HAP-1 (cell line): ENCODE data around the gene HABP4.

ENCODE experiments used
- DNase-seq, 2 experiments: peaks; one replicate each; pipeline ENCODE4 v3.0.0-alpha.2; 2016 to 2020; ENCODE audit warnings: low spot score in 2 of 2
- H3K27me3 ChIP-seq: fragments of 250-450 bp; sonication (Bioruptor Pico); 2 replicates; pipeline ENCODE4 v1.5.1; 2020; ENCODE audit warnings: low read depth, mild to moderate bottlenecking, moderate library complexity
- H3K36me3 ChIP-seq: fragments of 250-450 bp; sonication (Bioruptor Pico); replicated peaks from 2 replicates; pipeline ENCODE4 v1.5.1; 2020; ENCODE audit warnings: mild to moderate bottlenecking
- H3K4me1 ChIP-seq: fragments of 250-450 bp; sonication (Bioruptor Pico); 2 replicates; pipeline ENCODE4 v1.5.1; 2020; ENCODE audit warnings: mild to moderate bottlenecking
- H3K4me3 ChIP-seq: fragments of 250-450 bp; sonication (Bioruptor Pico); 2 replicates; pipeline ENCODE4 v1.5.1; 2020; ENCODE audit warnings: mild to moderate bottlenecking, moderate library complexity
- H3K9me3 ChIP-seq: fragments of 250-450 bp; sonication (Bioruptor Pico); 2 replicates; pipeline ENCODE4 v1.5.1; 2020; ENCODE audit warnings: mild to moderate bottlenecking, moderate library complexity
- in situ Hi-C: fragments of 300-500 bp; cut with MboI; formaldehyde crosslinking; loops from 3 replicates; pipeline ENCODE4 v1.14.3; 2020; ENCODE audit warnings: low sequenced_read_pairs, inconsistent platforms, mixed read lengths

HABP4 gene

GRCh38 chr9:96447406-96447805 lies 2.6 kb upstream of the HABP4 start:
- DNase-seq, result no peak
- in situ Hi-C loops, result no loop called here

GRCh38 chr9:96448546-96449170 lies 1.3 kb upstream of the HABP4 start:
- H3K4me1 ChIP-seq, result peaks cover 20% of the 10 kb centered on the region
- in situ Hi-C loops, result no loop called here
- no peaks in the 10 kb centered on the region; the same call in 1 of the 2 replicates for H3K9me3 ChIP-seq
- DNase-seq, result no peak
- 0 out of 2 replicates have a peak, but pooled peaks cover 3% of the 10 kb centered on the region for H3K36me3 ChIP-seq
- no peak overlapping the region for H3K4me3 ChIP-seq
- H3K27me3 ChIP-seq, result no peaks in the 10 kb centered on the region

More at GRCh38 chr9:96447406-96447805, 2.6 kb upstream of the HABP4 start:
- Histone ChIP-seq H3K36me3 (0 out of 2 replicates have a peak, but pooled peaks cover 2% of the 10 kb centered on the region), H3K27me3 (no peaks in the 10 kb centered on the region), H3K9me3 (no peaks in the 10 kb centered on the region; the same call in 1 of the 2 replicates), H3K4me3 (no peak overlapping the region), H3K4me1 (peaks cover 11% of the 10 kb centered on the region)

GRCh38 chr9:96449523-96449844 lies 485 bp upstream of the HABP4 start:
- peak in 1 of 2 experiments; percentile 33 for DNase-seq
- 0 out of 2 replicates have a peak, but pooled peaks cover 3% of the 10 kb centered on the region for H3K36me3 ChIP-seq
- peaks cover 22% of the 10 kb centered on the region for H3K4me1 ChIP-seq
- H3K9me3 ChIP-seq, result no peaks in the 10 kb centered on the region; the same call in 1 of the 2 replicates
- no peaks in the 10 kb centered on the region for H3K27me3 ChIP-seq
- peak overlapping the region; percentile 27 for H3K4me3 ChIP-seq
- in situ Hi-C loops, result no loop called here

DNA sequence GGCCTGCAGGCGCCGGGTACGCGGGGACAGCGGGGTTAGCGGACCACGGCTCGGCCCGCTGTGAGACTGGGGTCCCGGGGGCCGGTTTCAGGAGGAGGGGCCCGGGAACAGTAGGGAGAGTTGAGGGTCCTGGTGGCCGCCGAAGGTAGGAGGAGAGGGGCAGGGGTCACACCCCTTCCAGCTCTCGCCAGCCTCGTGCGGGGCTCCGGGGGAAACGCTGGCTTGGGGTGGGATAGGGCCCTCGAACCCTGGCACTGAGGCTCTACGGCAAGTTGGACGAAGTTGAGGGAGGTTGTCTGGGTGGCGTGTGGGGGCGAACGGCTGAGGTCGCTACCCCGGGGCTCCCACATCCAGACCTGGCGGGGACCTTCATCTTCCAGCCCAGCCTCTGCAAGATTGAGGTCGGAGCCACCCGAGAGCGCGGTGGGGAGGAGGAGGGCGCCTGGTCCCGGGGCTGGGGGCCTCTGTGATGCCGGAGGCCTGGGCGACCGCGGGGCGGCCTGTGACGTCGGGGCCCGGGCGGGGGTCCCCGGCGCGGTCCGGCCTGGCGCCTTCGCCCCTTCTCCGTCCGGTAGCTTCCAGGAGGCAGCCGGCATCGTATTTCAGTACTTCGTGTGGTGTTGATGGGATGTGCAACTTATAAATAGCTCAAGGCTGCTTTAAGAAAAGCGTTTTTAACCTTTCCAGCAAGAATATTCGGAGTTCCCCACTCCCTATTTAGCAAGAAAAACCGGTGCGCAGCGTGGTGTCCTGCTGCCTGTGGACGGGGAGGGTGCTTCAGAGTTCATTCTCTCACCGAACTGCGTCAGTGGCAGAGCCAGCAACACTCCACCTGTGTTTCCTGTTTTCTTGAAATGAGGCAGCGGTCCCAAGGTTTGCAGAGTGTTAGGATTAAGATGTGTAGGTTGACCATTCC lies 902 bp downstream of the HABP4 start:
- 0 out of 2 replicates have a peak, but pooled peaks cover 3% of the 10 kb centered on the region for H3K36me3 ChIP-seq
- peak; percentile 28 to 58 for DNase-seq
- H3K9me3 ChIP-seq, result no peaks in the 10 kb centered on the region; the same call in 1 of the 2 replicates
- in situ Hi-C loops, result no loop called here
- peaks cover 22% of the 10 kb centered on the region for H3K4me1 ChIP-seq
- H3K27me3 ChIP-seq, result no peaks in the 10 kb centered on the region
- H3K4me3 ChIP-seq, result peak overlapping the region; percentile 67

DNA sequence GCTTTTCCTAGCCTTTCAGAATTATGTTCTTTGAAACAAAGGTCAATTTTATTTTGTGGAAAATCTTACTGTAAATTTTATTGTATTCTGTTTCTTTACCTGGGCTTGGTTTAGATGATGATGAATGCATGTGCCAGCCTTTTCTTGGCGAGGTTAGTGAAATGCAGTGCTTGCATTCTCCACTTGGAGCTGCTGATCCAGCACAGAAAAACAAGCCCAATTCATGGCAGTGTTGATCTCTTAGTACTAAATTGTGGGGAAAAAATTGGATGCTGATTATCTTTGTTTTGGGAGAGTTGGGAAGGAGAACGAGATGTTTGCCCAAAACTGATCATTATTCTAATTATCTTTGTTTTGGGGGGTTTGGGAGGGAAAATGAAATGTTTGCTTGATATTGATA lies 3.7 kb downstream of the HABP4 start:
- DNase-seq, result peak; percentile 19 to 29
- Histone ChIP-seq H3K4me3 (no peak overlapping the region), H3K27me3 (no peaks in the 10 kb centered on the region), H3K4me1 (peaks cover 22% of the 10 kb centered on the region), H3K9me3 (no peaks in the 10 kb centered on the region), H3K36me3 (0 out of 2 replicates have a peak, but pooled peaks cover 3% of the 10 kb centered on the region)
- in situ Hi-C loops, result no loop called here

GRCh38 chr9:96457266-96457665 lies 7.3 kb downstream of the HABP4 start:
- in situ Hi-C loops, result no loop called here
- H3K9me3 ChIP-seq, result no peaks in the 10 kb centered on the region
- H3K36me3 ChIP-seq, result peaks cover 17% of the 10 kb centered on the region; the same call in 1 of the 2 replicates
- H3K4me3 ChIP-seq, result no peak overlapping the region
- H3K27me3 ChIP-seq, result no peaks in the 10 kb centered on the region
- peaks cover 19% of the 10 kb centered on the region for H3K4me1 ChIP-seq
- no peak for DNase-seq

GRCh38 chr9:96458226-96458625 lies 8.3 kb downstream of the HABP4 start:
- no peak for DNase-seq
- in situ Hi-C loops, result no loop called here
- Histone ChIP-seq H3K9me3 (no peaks in the 10 kb centered on the region), H3K36me3 (peaks cover 15% of the 10 kb centered on the region; the same call in 1 of the 2 replicates), H3K27me3 (no peaks in the 10 kb centered on the region), H3K4me3 (no peak overlapping the region), H3K4me1 (peaks cover 12% of the 10 kb centered on the region)

DNA sequence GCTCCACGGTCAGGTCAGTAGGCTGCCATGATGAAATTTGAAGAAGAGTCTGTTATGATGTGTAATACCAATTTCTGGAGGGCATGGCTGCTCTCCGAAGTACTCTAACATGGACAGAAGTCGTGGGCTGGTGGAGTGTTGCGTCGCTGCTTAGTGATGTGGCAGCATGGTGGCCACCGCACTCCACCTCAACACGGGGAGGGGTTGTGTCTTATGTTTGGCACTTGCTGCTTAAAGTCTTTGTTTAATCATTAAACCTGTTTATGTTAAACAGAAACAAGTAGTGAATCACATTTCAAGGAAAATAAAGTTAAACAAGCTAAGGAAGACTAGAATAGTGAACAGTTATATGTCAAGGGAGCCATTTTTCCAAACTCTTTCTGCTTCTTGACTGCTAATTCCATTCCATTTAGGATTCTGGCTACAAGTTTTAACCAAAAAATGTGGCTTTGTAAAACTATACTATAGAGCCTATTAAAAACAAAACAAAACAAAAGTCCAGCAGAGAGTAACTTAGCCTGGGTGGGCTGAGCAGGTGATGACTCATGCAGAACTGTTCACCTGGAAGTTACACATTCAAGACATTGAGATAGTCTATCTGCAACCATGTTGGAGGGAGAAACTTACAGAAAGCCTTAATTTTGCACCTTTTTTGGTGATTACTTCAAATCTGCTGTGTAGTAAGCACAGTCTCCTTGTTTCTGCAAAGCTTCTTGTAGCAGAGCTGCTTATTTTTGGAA lies 9.5 kb downstream of the HABP4 start:
- in situ Hi-C loops, result no loop called here
- no peak for DNase-seq
- Histone ChIP-seq H3K36me3 (peaks cover 17% of the 10 kb centered on the region; the same call in 1 of the 2 replicates), H3K9me3 (no peaks in the 10 kb centered on the region), H3K27me3 (no peaks in the 10 kb centered on the region), H3K4me1 (peaks cover 6% of the 10 kb centered on the region; the same call in 1 of the 2 replicates), H3K4me3 (no peak overlapping the region)

GRCh38 chr9:96460470-96460869 lies 10.5 kb downstream of the HABP4 start:
- DNase-seq, result no peak
- peaks cover 6% of the 10 kb centered on the region; the same call in 1 of the 2 replicates for H3K4me1 ChIP-seq
- H3K36me3 ChIP-seq, result peaks cover 26% of the 10 kb centered on the region
- H3K27me3 ChIP-seq, result no peaks in the 10 kb centered on the region
- no peak overlapping the region for H3K4me3 ChIP-seq
- no peaks in the 10 kb centered on the region for H3K9me3 ChIP-seq
- in situ Hi-C loops, result no loop called here

DNA sequence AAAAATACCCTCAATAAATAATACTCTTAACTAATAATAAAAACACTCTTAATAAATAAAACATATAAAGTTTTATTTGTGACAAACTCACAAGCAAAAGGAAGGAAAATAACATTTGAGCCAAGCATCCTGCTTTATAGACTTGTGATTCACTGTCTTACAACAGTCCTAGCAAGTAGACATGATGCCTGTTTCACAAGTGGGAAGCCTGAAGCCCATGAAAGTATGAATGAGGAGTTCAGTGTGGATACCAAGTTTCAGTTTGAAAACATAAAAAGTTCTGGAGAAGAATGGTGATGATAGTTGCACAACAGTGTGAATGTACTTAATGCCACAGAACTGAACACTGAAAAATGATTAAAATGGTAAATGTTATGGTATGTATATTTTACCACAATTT lies 10.9 kb downstream of the HABP4 start:
- Histone ChIP-seq H3K4me3 (no peak overlapping the region), H3K4me1 (peaks cover 6% of the 10 kb centered on the region; the same call in 1 of the 2 replicates), H3K9me3 (no peaks in the 10 kb centered on the region), H3K27me3 (no peaks in the 10 kb centered on the region), H3K36me3 (peaks cover 30% of the 10 kb centered on the region)
- in situ Hi-C loops, result no loop called here
- no peak for DNase-seq

DNA sequence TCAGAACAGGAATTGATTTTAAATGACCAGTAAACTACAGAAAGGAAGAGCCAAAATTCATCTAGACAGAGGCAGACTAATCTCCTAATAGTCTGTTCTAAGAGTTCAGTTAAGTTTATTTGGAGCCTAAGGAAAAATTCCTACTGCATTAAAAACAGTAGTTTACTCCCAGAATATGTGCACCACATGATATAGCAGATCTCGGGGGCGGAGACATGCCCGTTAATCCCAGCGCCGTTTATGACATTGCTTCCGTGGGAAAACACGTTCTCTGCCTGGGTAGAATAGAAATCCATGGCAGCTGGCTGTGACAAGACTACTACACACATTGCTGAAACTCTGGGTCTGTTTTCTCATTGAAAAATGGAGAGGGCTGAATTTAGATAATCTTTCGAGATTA lies 11.4 kb downstream of the HABP4 start:
- peaks cover 6% of the 10 kb centered on the region; the same call in 1 of the 2 replicates for H3K4me1 ChIP-seq
- no peak for DNase-seq
- H3K27me3 ChIP-seq, result no peaks in the 10 kb centered on the region
- H3K4me3 ChIP-seq, result no peak overlapping the region
- peaks cover 34% of the 10 kb centered on the region for H3K36me3 ChIP-seq
- in situ Hi-C loops, result no loop called here
- H3K9me3 ChIP-seq, result no peaks in the 10 kb centered on the region

DNA sequence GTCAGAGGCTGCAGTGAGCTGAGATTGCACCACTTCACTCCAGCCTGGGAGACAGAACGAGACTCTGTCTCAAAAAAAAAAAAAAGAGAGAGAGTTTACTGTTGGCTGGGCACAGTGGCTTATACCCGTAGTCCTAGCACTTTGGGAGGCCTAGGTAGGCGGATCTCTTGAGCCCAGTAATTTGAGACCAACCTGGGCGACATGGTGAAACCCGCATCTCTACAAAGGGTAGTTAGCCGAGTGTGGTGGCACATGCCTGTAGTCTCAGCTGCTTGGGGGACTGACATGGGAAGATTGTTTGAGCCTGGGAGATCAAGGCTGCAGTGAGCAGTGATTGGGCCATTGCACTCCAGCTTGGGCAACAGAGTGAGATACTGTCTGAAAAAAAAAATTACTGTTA lies 12.6 kb downstream of the HABP4 start:
- no peaks in the 10 kb centered on the region for H3K9me3 ChIP-seq
- no peak overlapping the region for H3K4me3 ChIP-seq
- H3K4me1 ChIP-seq, result peaks cover 6% of the 10 kb centered on the region; the same call in 1 of the 2 replicates
- DNase-seq, result no peak
- peaks cover 41% of the 10 kb centered on the region for H3K36me3 ChIP-seq
- H3K27me3 ChIP-seq, result no peaks in the 10 kb centered on the region
- in situ Hi-C loops, result no loop called here

DNA sequence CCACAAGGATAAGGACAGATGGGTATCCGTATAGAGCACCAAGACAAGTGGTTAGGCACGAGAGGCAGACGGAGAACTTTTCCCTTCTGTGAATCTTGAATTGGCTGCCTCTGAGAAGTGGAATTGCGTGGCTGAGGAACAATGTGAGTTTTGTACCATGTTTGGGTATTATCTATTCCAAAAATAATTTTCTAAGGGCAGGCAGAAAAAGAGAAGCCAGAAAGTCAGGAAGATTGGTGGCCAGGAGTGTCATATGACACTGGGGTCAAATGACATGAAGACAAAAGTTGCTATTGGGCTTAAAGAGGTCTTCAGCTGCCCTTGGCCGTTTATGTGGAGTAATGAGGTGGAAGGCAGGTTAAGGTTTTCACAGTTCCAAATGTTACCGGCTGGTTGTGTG lies 14.5 kb downstream of the HABP4 start:
- in situ Hi-C loops, result no loop called here
- H3K36me3 ChIP-seq, result peaks cover 53% of the 10 kb centered on the region
- H3K27me3 ChIP-seq, result no peaks in the 10 kb centered on the region
- no peaks in the 10 kb centered on the region for H3K9me3 ChIP-seq
- H3K4me1 ChIP-seq, result peaks cover 6% of the 10 kb centered on the region; the same call in 1 of the 2 replicates
- no peak overlapping the region for H3K4me3 ChIP-seq
- DNase-seq, result no peak
